GM19397 (cell line): ENCODE measurements around the gene C1orf210.

Experiments used
- ATAC-seq: cut with Tn5 transposase; IDR thresholded peaks from one replicate; pipeline ENCODE4 v1.9.1; 2021; ENCODE audit warnings: mild to moderate bottlenecking, moderate library complexity; ENCODE audit not compliant: unreplicated experiment

C1orf210 gene

DNA sequence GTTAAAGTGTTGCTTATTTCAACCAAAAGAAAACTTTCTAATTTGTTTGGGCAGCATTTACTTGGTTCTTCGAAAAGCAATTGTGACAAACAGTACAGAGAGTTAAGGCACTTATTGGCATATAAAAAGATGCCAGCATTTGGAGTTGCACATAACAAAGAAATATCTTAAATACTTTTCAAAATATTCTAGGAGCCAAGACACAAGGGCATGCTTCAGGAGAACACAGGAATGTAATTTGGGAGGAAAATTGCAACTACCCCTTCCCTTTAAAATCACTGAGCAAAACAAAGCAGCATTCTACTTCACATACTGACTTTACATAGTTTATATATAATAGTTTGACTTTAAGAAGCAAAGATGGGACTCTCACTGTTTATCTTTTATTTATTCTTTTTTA is 10.8 kb upstream of the C1orf210 start:
- no peak for ATAC-seq

DNA sequence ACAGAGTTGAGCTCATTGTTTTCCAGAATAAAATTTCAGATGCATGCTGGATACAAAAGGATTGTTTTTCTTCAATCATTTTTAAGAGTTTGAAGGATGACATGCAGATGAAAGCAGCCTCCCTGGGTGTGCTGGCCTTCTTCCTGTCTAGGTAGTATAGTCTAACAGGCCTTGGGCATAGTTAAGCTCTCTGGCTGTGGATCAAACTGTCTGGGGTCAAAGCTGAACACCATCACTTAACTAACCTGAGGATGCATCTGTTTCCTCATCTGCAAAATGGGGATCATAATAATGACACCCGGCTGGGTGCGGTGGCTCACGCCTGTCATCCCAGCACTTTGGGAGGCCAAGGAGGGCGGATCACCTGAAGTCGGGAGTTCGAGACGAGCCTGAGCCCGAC is 9.4 kb upstream of the C1orf210 start:
- no peak for ATAC-seq

DNA sequence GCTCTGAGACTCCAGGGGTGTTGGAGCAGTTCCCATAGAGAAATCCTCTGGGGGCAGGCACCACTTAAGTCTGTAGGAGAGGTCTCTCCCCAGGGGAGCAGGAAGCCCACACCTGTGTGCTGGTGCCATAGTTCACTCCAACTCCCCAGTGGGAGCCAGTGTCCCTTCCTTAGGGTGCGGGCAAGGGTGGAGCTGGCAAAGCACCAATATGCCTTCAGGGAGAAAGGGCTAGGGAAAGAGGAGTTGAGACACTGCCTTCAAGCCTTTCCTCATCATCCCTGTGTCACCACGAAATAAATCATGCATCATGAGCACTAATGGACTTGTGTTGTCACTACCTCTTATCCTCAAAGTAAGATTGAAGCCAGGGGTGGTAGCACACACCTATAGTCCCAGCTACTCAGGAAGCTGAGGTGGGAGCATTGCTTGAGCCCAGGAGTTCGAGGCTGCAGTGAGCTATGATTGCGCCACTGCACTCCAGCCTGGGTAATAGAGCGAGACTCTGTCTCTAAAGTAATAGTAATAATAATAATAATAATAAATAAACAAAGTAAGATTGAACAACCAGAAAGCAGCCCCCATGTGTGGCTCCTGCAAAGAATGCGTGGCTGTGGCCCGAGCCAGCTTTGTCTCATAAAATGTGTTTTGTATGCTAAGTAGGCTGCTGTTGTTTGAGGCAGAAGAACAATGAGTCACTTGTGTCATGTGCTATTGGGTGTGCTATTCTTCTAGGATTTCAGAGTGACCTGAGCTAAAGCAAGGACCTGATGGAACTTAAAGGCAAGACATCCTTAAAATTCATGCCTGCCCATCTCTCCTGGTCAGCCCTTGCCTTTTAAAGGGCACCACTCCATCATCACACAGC is 8.7 kb upstream of the C1orf210 start:
- no peak for ATAC-seq

DNA sequence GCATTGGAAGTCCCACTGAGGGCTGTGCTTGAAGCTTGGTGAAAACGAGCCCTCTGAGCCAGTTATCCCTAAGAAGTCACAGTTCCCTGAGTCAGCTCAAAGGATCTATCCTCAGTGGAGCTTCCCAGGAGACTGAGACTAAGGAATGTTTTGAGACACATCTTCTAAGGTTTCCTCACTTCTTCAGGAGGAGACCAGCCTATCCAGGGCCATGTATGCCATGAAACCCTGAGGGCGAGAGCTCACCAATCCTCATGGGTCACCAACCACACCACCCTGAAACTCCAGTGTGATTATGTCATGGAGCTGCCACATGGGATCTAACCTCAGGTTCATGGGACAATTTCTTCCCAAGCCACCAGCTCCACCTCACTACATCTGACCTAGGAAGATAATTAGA is 7.8 kb upstream of the C1orf210 start:
- no peak for ATAC-seq

DNA sequence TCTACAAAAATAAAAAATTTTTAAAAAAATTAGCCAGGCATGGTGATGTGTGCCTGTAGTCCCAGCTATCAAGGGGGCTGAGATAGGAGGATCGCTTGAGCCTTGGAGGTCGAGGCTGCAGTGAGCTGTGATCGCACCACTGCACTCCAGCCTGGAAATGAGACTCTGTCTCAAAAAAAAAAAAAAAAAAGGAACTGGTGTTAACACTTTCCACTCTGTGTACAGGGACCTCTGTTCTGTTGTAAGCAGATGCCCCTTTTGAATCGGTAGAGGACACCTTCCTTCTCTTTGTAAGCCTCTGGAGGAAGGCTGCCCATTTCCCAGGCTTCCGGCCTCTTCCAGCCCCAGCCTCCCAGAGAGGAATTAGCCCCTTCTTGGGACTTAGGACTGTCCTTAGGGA is 7.3 kb upstream of the C1orf210 start:
- no peak for ATAC-seq

DNA sequence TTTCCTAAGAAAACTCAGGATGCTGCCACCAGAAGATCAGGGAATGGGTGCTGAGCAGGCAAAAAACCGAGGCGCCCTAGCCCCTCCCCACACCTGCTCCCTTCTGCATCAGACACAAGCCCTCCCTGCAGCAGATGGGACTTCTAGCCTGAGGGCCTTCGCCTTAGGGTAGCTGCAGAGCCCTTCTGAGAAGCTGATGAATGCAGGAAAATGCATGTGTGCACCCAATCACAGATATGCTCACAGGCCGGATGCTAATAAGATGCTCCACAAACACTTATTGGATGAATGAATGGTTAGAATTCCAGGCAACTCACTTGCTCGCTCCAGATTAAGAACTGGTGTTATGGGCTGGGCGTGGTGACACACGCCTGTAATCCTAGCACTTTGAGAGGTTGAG is 6.8 kb upstream of the C1orf210 start:
- ATAC-seq = no peak

DNA sequence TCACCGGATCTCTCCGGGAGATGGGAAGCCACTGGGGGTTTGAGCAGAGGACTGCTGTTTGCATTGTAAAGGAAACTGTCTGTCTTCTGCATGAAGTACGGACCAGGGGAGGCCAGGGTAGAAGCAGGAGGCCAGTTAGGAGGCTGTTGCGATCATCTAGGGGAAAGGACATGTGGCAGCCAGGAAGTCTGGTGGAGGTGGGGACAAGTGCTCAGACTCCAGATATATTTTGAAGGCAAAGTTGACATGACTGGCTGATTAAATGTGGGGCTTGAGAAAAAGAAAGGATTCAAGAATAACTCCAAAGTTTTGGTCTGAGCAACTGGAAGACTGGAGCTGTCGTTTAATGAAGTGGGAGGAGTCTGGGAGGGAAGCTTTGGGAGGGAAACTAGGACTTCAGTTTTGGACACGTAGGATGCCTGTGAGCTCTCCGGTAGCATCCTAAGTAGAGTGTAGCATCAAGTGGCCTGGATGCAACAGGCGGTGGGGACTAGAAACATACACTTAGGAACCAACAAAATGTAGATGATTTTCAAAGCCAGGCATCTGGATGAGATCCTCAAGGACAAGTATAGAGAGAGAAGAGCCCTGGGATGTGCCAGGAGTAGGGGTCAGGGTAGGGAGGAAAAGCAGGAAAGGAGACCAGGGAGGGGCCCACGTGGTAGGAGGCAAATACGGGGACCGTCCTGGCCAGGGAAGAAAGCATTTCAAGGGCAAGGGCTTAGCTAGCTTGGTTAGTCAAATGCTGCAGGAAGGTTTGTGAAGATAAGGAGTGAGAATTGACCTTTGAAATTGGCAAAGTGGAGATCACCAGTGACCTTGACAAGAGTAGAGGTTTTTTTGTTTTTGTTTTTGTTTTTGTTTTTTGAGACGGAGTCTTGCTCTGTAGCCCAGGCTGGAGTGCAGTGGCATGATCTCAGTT is 3.7 kb upstream of the C1orf210 start:
- no peak for ATAC-seq

DNA sequence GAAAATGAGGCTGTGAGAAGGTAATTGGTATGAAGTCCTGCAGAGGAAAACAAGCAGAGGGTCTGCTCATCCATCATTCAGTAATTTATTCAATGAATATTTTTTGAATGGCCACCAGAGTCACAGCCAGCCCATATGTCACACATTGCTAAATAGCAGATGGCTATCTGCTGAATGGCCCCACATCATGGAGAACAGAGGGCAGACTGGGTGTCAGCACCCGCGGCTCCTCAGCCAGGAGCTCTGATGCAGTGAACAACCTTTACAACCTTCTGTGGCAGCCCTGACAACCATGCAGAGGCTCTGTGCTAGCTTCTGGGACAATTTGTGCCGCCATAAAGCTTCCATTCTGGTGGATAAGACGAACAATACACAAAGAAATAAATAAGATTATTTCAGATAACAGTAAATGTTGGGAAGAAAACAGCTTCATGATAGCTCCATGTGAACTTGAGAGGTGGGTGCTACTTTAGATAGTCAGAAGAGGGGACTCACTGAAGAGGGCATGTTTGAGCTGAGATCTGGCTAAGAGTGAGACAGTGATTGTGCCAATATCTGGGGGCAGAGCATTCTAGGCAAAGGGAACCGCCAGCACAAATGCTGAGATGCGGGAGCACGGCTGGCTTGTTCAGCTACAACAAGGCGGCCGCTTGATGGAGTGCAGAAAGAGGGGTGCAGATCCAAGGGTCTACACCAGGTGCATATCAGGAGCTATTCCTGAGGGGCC is 2.8 kb upstream of the C1orf210 start:
- no peak for ATAC-seq

DNA sequence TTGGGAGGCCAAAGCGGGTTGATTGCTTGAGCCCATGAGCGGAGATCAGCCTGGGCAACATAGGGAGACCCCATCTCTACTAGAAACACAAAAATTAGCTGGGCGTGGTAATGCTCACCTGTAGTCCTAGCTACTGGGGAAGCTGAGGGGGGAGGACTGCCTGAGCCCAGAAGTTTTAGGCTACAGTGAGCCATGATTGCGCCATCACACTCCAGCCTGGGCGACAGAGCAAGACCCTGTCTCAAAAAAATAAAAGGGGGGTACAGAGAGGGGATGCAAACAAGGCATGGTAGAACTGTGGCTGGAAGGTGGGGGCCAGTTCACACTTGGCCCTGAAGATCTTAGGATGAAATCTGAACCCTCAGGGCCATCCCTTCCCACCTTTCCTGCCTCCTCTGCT is 1.2 kb upstream of the C1orf210 start:
- ATAC-seq = no peak

DNA sequence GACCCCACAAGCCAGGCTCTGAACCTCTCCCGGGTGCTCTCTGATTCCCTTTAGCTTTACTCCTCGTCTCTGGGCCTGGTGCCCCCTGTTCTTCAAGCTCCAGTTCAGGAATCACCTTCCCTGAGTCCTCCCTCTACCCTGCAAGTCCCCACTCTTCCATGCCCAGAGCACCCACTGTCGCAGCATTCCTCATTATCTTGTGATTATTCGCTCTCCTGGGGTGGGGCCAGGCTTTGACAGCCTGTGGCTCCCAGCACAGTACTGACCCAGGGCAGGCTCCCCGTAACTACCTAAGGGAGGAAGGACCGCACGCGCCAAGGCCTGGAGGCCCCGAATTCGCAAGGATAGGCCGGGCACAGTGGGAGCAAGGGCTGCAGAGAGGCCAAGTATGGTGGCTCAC is 734 bp upstream of the C1orf210 start:
- ATAC-seq = no peak

DNA sequence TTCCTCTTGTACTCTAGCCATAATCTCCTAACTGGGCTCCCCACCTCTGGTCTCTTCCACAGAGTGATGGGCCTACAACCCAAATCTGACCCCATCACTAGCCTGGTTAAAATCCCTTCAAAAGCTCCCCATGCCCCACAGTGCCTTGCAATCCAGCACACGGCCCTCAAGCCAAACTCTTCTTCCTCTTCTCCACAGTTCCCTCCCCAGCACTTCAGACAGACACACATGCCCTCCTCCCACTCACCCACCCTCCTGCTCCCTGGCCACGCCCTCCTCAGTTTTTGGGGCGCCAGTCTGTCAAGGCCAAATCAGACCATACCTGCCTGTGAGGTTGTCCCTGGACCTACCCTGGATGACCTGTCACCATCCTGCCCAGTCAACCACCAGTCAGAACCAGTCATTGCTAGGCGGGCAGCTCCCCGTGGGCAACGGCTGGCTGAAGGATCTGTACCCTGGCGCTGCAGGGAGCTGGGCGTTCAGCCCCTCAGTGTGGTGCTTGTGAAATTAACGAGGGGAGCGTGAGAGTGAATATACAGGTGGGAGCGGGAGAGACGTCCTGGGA is 753 bp downstream of the C1orf210 start:
- no peak for ATAC-seq

DNA sequence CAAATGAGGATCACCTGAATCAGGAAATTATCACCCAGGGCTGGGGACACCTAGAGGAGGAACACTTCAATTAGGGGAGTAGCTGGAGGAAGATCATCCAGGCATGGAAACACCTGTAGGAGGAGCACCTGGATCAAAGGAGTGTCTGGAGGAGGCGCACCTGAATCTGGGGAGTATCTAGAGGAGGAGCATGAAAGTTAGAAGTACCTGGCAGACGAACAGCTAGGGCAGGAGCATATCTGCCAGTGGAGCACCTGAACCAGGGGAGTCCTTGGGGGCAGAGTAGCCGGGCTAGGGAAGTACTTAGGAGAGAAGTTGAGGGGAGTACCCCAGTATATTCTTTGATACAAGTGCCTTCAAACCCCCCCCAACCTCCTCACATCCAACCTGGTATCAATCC is 1.3 kb downstream of the C1orf210 start:
- ATAC-seq = no peak

DNA sequence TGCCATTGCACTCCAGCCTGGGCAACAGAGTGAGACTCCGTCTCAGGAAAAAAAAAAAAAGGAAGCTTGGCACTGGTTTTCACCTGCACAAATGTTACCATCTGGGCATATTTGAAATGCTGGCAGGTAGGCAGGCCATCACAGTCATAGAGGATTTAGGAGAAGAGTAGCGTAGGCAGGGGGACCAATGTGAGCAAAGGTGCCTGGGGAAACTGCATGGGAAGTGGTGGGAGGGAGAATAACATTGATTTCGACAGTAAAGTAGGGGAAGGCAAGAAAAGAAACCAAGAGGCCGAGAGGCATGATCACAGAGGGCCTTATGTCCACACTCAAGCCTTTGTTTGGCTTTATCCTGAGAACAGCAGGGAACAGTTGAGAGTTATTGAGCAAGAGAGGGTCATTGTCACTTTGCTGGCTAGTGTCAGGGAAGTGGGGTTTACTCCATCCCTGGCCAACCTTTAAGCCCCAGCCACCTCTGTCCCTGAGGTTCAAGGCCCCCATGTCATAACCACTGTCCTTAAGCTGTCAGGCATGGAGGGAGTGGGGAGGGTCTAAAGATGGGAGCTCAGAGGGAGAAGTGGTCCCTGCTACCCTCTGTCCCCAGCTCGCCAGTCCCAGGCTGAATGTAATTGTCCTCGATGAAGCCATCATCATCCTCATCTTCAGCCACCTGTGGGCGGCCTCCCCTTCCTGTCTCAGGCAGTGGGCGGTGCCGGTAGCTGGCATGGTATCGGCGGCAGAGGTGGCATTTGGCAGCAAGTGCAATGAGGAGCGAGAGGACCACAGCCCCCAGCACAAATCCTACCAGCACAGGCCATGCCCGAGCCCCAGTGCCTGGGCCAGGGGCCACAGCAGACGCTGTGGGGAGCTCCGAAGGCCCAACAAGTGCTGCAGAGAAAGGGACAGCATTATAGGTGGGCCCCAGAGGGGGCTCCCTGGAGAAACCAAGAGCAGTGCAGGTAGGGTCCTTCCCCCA is 2.9 kb downstream of the C1orf210 start:
- ATAC-seq = no peak

DNA sequence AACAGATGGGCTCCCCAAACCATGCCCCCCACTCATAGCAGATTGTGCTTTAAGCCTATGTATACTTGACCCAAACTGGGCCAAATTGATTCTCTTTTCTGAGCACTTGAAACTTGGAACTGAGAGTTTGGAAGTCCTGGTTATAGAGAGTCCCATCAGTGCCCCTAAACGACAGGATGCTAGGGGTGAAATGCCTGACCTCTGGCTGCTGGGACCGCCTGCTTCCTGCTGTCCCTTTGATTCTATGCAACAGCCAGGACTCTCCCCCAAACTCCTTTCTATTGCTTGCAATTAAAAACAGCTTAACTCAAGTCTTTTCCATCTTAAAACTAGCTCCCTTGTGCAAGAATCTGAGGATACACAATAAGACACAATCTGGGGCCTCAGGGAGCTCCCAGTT is 4.7 kb downstream of the C1orf210 start:
- ATAC-seq = no peak

DNA sequence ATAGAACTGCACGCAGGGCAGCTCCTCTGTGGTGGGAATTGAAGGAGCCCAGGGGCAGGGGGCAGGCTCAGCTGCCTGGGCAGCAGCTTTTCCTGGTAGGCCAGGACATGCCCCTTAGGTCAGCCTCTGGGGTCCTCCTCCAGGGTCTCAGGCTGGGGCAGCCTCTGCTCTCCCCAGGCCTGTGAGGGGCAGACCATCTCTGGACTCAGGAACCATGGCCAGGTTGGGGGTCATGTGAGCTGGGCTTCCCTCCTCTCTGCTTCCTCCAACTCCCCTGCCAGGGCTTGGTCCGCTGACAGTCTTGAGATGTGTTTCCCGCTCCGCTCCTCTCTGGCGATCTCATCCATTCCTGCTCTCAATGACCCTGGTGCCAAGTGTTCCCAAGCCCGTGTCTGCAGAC is 5.7 kb downstream of the C1orf210 start:
- ATAC-seq = no peak

DNA sequence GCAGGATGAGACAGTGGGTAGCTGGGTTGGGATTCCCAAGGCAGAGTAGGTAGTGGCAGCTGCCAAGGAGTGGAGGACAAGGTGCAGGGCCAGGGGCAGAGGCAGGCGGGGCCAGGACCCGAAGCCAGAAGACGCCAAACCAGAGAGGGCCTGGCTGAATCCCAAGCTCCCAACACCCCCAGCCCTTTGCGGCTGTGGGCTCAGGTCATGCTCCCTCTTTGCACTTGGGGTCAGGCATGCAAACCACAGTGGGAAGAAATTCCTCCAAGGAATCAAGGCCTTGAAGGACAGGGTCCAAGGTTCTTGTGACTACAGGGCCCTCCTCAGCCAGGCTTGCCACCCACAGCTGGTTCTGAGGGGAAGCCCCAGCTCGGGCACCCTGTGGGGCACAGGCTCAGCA is 6.2 kb downstream of the C1orf210 start:
- no peak for ATAC-seq

DNA sequence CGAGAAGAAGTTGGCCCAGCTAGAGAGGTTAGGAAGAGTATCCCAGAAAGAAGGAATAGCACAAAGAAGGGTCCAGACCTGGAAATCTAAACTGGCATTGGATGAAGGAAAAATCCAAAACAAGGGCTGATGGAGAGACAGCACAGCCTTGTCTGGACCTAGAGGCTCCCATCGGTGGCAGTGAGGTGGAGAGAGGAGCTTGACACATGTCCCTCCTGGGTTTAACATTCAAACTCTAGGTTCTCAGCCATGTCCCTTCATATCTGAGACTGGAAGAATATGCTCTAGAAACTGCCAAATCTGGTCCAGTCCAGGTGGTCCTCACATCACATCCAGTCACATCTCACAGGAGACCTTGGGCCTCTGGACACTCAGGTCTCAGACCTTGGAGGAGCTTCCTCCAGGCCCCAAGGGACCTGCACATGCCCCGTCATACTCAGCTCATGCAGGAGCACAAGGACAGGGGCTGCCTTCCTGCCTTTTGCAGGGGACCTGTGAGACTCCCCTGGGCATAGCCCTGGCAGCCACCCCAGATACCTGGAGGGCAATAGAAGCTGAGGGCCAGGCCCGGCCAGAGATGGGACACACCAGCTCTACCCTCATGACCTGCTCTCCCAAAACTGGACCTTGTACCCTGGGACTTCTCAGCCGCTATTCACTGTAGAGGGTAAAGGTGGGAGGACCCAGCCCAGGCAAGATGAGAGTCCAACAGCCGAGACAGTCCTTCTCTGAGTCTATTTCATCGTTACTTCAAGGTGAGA is 8.1 kb downstream of the C1orf210 start:
- no peak for ATAC-seq

DNA sequence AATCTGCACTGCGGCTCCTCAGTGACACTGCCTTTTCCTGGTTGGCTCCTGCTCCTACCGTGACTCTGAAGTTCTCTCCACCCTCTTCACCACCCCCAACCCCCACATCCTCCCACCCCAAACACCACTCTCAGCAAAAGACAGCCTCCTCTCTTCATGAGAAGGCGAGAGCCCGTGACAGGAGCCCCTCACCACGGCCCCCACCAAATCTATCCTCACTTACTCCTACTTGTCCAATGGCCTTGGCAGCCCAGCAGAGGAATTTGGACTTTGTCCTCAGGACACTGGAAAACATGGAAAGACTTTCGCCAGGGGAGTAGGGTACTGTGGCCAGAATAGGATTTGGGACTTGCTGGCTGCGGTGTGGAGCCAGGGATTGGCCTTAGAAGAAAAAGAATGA is 8.7 kb downstream of the C1orf210 start:
- no peak for ATAC-seq
